Measurements from ENCODE around the gene SPAG9. TPM values are rescaled to one million over a fixed set of nuclear protein-coding genes. Genes with fewer than 3 reads are reported as not detected.

Gene SPAG9
- total RNA-seq, 1 experiment from 2014 or later: 130 TPM

GRCh38 chr17:50957600-50958575 lies 162.8 kb downstream of the SPAG9 start:
- Histone ChIP-seq H3K4me1 (peaks cover 9% of the 10 kb centered on the region), H3K27me3 (replicated peaks; ENCODE audit: control insufficient read depth, insufficient read depth, low read length) (no peaks in the 10 kb centered on the region), H3K36me3 (ENCODE audit: control insufficient read depth, insufficient read depth, low read length) (no peaks in the 10 kb centered on the region), H3K4me3 (ENCODE audit: low read depth, low read length) (no peak overlapping the region), H3K9me3 (no peaks in the 10 kb centered on the region)
- peaks cover 13% of the 10 kb centered on the region for H3K4me1 Mint-ChIP-seq (ENCODE audit: low read depth, unreplicated experiment)
- H3K27ac Mint-ChIP-seq (ENCODE audit: unreplicated experiment): no peak overlapping the region
- no TSS peak for BruUV-seq (replicated peaks)
- H3K4me3 Mint-ChIP-seq (ENCODE audit: unreplicated experiment): no peak overlapping the region
- peak in 1 of 2 experiments; percentile 32 for DNase-seq
- no peak for TF ChIP-seq CTCF (IDR thresholded peaks at IDR 0.05; ENCODE audit: insufficient read depth in 1 of 2, low read depth in 1 of 2, low read length in 1 of 2, severe bottlenecking in 1 of 2, unreplicated experiment in 1 of 2)
- intact Hi-C loops (cut with micrococcal nuclease; ENCODE audit: unreplicated experiment): loop anchor here (2.0 to 5.0 kb wide), 3 partner anchors 34 to 476 kb away; partner anchors contain the start of gene SPATA20
- no peaks in the 10 kb centered on the region for H3K9me3 Mint-ChIP-seq (ENCODE audit: unreplicated experiment)
- no peaks in the 10 kb centered on the region for H3K27me3 Mint-ChIP-seq (ENCODE audit: insufficient read depth, unreplicated experiment)
- ChIA-PET POLR2A (interaction anchor here (0.5 kb wide), 1 partner anchor 38 kb away, joined by 3 read pairs; no protein-coding TSS in a partner anchor), CTCF (interaction anchor here (1.1 to 8.0 kb wide), 7 partner anchors 53 to 175 kb away, joined by 5 to 186 read pairs (median 9); partner anchors contain the start of gene TOB1)
- peaks cover 13% of the 10 kb centered on the region for H3K36me3 Mint-ChIP-seq (ENCODE audit: insufficient read depth, unreplicated experiment)

- no peaks in the 10 kb centered on the region for H3K9me3 ChIP-seq
- Mint-ChIP-seq H3K27me3 (ENCODE audit: insufficient read depth, unreplicated experiment) (no peaks in the 10 kb centered on the region), H3K4me1 (ENCODE audit: low read depth, unreplicated experiment) (peaks cover 13% of the 10 kb centered on the region), H3K36me3 (ENCODE audit: insufficient read depth, unreplicated experiment) (peaks cover 13% of the 10 kb centered on the region), H3K9me3 (ENCODE audit: unreplicated experiment) (no peaks in the 10 kb centered on the region), H3K27ac (ENCODE audit: unreplicated experiment) (no peak overlapping the region), H3K4me3 (ENCODE audit: unreplicated experiment) (no peak overlapping the region)
- no peak overlapping the region for H3K4me3 ChIP-seq (ENCODE audit: low read depth, low read length)
- ChIA-PET POLR2A (interaction anchor here (0.6 to 2.4 kb wide), 2 partner anchors 91 to 826 kb away, joined by 5 to 23 read pairs; partner anchors contain the start of gene TOB1), CTCF (interaction anchor here (0.6 to 8.0 kb wide), 27 partner anchors 9 to 227 kb away, joined by 3 to 186 read pairs (median 5); partner anchors contain the start of genes TOB1 and WFIKKN2)
- no peaks in the 10 kb centered on the region for H3K36me3 ChIP-seq (ENCODE audit: control insufficient read depth, insufficient read depth, low read length)
- intact Hi-C loops (cut with micrococcal nuclease; ENCODE audit: unreplicated experiment): loop anchor here (1.0 to 5.0 kb wide), 5 partner anchors 35 to 475 kb away; partner anchors contain the start of gene SPATA20
- peak; percentile 96 to 98 for TF ChIP-seq CTCF (IDR thresholded peaks at IDR 0.05; ENCODE audit: insufficient read depth in 1 of 2, low read depth in 1 of 2, low read length in 1 of 2, severe bottlenecking in 1 of 2, unreplicated experiment in 1 of 2)
- DNase-seq: peak; percentile 86 to 87
- H3K4me1 ChIP-seq: peaks cover 9% of the 10 kb centered on the region
- no TSS peak for BruUV-seq (replicated peaks)
- H3K27me3 ChIP-seq (replicated peaks; ENCODE audit: control insufficient read depth, insufficient read depth, low read length): no peaks in the 10 kb centered on the region
Measured at GRCh38 chr17:50956750-50957523, 163.7 kb downstream of the SPAG9 start.

GRCh38 chr17:50956409-50956749 lies 164.3 kb downstream of the SPAG9 start:
- no TSS peak for BruUV-seq (replicated peaks)
- no peaks in the 10 kb centered on the region for H3K36me3 ChIP-seq (ENCODE audit: control insufficient read depth, insufficient read depth, low read length)
- no peak for DNase-seq
- H3K9me3 ChIP-seq: no peaks in the 10 kb centered on the region
- H3K27me3 ChIP-seq (replicated peaks; ENCODE audit: control insufficient read depth, insufficient read depth, low read length): no peaks in the 10 kb centered on the region
- Mint-ChIP-seq H3K36me3 (ENCODE audit: insufficient read depth, unreplicated experiment) (peaks cover 13% of the 10 kb centered on the region), H3K27ac (ENCODE audit: unreplicated experiment) (no peak overlapping the region), H3K4me3 (ENCODE audit: unreplicated experiment) (no peak overlapping the region), H3K4me1 (ENCODE audit: low read depth, unreplicated experiment) (peaks cover 13% of the 10 kb centered on the region), H3K9me3 (ENCODE audit: unreplicated experiment) (no peaks in the 10 kb centered on the region), H3K27me3 (ENCODE audit: insufficient read depth, unreplicated experiment) (no peaks in the 10 kb centered on the region)
- ChIA-PET CTCF (interaction anchor here (0.8 to 8.0 kb wide), 22 partner anchors 8 to 226 kb away, joined by 3 to 186 read pairs (median 6); partner anchors contain the start of gene TOB1), POLR2A (interaction anchor here (0.6 to 2.4 kb wide), 2 partner anchors 90 to 825 kb away, joined by 5 to 23 read pairs; partner anchors contain the start of gene TOB1)
- H3K4me1 ChIP-seq: peaks cover 9% of the 10 kb centered on the region
- no peak for TF ChIP-seq CTCF (IDR thresholded peaks at IDR 0.05; ENCODE audit: insufficient read depth in 1 of 2, low read depth in 1 of 2, low read length in 1 of 2, severe bottlenecking in 1 of 2, unreplicated experiment in 1 of 2)
- intact Hi-C loops (cut with micrococcal nuclease; ENCODE audit: unreplicated experiment): loop anchor here (1.0 to 5.0 kb wide), 5 partner anchors 36 to 474 kb away; partner anchors contain the start of gene SPATA20
- H3K4me3 ChIP-seq (ENCODE audit: low read depth, low read length): no peak overlapping the region
